Measurements from ENCODE around the gene PNMA6E.
"Not testable (repeated sequence)": the region's sequence is repeated elsewhere in the genome, so short reads cannot be mapped to it uniquely, and the experiment has no call there.

PNMA6E gene

DNA sequence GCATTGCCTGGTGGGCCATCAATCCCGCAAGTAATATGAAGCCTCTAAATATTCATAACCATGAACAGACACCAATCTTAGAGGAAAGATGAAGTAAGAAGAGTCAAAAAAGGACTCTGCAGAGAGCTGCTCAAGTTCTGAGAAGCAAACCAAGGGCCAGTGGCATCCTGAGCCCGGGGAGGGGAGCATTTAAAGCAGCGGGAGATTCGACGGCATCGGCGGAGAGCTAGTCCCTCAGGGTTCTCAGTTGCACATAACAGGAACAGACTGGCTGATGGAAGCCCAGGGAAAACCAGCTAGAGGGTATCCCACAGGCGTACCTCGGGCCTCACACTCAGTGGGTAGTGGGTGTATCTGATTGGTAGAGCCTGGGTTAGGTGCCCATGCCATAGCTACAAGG, 4.9 kb upstream of the PNMA6E start:
- H3K27me3 ChIP-seq (ENCODE audit: insufficient read depth, low read length) = peaks cover 9% of the 10 kb centered on the region
- no peak overlapping the region for H3K4me3 ChIP-seq (ENCODE audit: low read length)
- H3K27ac ChIP-seq (ENCODE audit: low read depth, low read length) = no peak overlapping the region
- 91% methylated on average over 8 of the region's 9 CpGs for WGBS
- H3K36me3 ChIP-seq (ENCODE audit: insufficient read depth, low read length) = no peaks in the 10 kb centered on the region
- H3K9me3 ChIP-seq (ENCODE audit: insufficient read depth, low read depth, low read length) = no peaks in the 10 kb centered on the region
- no peaks in the 10 kb centered on the region for H3K4me1 ChIP-seq (ENCODE audit: insufficient read depth, low read length)
- H3K9ac ChIP-seq (ENCODE audit: low read depth, low read length) = no peak overlapping the region

DNA sequence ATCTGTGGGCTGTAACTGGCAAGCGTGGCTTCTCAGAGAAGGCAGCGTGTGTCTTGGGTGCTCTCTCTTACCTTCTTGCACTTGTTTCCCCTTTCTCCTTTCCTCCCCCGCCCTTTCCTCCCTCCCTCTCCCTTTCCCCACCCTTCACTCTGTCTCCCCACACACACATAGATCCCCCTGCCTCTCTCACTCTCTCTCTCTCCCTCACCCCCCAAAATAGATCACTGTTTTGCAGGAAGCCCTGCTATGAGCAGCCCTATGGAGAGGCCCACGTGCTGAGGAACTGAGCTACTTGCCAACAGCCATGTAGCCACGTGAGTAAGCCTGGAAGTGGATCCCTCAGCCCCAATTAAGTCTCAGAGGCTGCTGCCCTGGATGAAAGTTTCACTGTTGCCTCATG, 4.3 kb upstream of the PNMA6E start:
- no peaks in the 10 kb centered on the region for H3K4me1 ChIP-seq (ENCODE audit: insufficient read depth, low read length)
- H3K27ac ChIP-seq (ENCODE audit: low read depth, low read length) = no peak overlapping the region
- H3K27me3 ChIP-seq (ENCODE audit: insufficient read depth, low read length) = peaks cover 3% of the 10 kb centered on the region
- no peak overlapping the region for H3K4me3 ChIP-seq (ENCODE audit: low read length)
- H3K9me3 ChIP-seq (ENCODE audit: insufficient read depth, low read depth, low read length) = no peaks in the 10 kb centered on the region
- H3K9ac ChIP-seq (ENCODE audit: low read depth, low read length) = no peak overlapping the region
- no peaks in the 10 kb centered on the region for H3K36me3 ChIP-seq (ENCODE audit: insufficient read depth, low read length)
- 63% methylated on average over 5 of the region's 5 CpGs for WGBS

DNA sequence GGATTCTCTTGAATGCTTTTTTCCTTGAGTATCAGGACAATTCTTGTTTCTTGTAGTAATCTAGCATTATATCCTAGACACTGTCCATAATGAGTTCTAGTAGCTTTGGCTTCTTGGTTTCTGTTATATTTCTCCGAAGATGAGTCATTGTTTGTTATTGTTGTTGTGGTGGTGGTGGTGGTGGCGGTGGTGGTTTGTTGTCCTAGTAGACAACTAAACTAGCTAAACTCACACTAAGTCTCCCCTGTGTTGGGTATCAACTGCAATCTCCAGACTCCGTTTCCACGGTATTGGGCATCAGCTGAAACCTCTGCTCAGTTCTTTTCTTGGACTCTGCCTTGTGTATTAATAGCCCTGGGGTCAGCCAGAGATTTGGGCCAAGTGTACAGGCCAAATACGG, 3.2 kb upstream of the PNMA6E start:
- H3K27ac ChIP-seq (ENCODE audit: low read depth, low read length); H3K4me1 ChIP-seq (ENCODE audit: insufficient read depth, low read length); H3K36me3 ChIP-seq (ENCODE audit: insufficient read depth, low read length); H3K4me3 ChIP-seq (ENCODE audit: low read length); H3K9ac ChIP-seq (ENCODE audit: low read depth, low read length); H3K27me3 ChIP-seq (ENCODE audit: insufficient read depth, low read length); H3K9me3 ChIP-seq (ENCODE audit: insufficient read depth, low read depth, low read length): not testable (repeated sequence)
- WGBS = 96% methylated on average over 3 of the region's 5 CpGs

DNA sequence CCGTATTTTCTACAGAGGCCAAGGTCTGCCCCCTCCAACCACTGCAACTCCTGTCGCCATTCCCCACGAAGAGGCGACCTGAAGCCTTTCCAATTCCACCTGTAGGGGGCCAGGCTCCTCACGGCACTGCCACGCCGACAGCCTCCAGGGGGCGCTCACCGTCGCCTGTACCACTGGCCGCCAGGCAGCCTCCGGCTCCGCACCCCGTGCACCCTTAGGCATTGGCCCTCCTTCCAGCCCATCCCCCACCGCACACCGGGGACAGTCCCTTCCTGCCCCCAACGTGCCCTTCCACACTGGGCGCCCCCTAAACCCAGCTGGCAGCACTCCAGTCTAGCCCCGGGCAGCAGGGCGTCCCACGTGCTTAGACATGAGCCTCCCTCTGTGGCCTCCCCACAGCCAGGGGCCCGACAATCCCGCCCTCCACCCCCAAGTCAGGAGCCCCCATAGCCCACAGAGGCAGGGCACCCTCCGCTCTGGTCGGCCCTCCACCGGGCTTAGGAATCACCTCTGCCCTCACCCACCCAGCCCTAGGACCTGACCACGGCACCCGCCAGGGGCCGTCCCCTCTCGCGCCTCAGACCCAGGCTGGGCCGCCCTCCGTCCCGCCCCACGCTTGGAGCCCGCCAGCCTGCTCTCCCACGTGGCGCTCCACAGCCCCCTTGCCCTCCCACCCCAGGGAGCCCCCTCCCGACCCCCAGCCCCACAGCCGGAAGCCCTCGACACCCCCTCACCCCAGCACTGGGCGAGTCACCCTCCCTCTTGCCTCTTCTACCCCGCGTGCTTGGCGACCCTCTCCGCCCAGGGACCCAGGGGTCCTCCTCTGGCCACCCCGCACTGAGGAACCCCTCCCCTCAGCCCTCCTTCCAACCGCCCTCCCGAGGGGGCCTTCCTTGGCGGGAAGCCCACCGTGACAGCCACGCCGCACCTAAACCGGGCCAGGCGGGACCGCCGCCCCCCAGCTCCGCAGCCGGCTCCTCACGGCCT, 711 bp downstream of the PNMA6E start:
- no peak overlapping the region for H3K9ac ChIP-seq (ENCODE audit: low read depth, low read length)
- no peak overlapping the region for H3K4me3 ChIP-seq (ENCODE audit: low read length)
- 75% methylated on average over 56 of the region's 60 CpGs for WGBS

DNA sequence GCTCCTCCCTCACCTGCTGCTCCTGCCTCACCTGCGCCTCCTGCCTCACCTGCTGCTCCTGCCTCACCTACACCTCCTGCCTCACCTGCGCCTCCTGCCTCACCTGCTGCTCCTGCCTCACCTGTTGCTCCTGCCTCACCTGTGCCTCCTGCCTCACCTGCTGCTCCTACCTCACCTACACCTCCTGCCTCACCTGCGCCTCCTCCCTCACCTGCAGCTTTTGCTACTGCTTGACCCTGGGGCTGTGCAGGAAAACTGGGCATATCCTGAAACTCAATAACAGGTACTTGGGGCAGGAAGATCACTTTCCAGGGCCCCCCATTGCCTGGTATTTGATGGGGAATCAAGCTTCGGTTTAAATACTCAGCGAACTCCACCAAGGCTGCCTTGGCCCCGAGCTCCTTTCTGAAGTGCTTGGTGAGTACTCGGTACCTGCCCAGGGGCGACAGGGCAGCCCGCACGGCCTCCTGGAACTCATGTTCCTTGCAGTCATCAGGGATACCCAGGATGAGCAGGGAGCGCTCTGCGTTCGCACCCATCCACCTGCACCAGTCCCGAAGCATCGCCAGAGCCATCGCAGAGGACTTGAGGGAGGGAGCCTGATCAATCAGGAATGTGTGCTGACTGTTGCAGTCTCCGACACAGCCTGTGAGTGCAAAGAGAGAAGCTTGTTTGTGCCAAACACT, 2.7 kb downstream of the PNMA6E start:
- no peaks in the 10 kb centered on the region for H3K36me3 ChIP-seq (ENCODE audit: insufficient read depth, low read length)
- H3K4me1 ChIP-seq (ENCODE audit: insufficient read depth, low read length) = no peaks in the 10 kb centered on the region
- WGBS = 77% methylated on average over 16 of the region's 17 CpGs
- H3K9me3 ChIP-seq (ENCODE audit: insufficient read depth, low read depth, low read length) = no peaks in the 10 kb centered on the region
- no peak overlapping the region for H3K9ac ChIP-seq (ENCODE audit: low read depth, low read length)
- H3K4me3 ChIP-seq (ENCODE audit: low read length) = no peak overlapping the region
- no peaks in the 10 kb centered on the region for H3K27me3 ChIP-seq (ENCODE audit: insufficient read depth, low read length)
- no peak overlapping the region for H3K27ac ChIP-seq (ENCODE audit: low read depth, low read length)

More for the DNA sequence above, 711 bp downstream of the PNMA6E start:
- H3K36me3 ChIP-seq (ENCODE audit: insufficient read depth, low read length) = no peaks in the 10 kb centered on the region
- no peaks in the 10 kb centered on the region for H3K27me3 ChIP-seq (ENCODE audit: insufficient read depth, low read length)
- H3K27ac ChIP-seq (ENCODE audit: low read depth, low read length) = no peak overlapping the region
- no peaks in the 10 kb centered on the region for H3K9me3 ChIP-seq (ENCODE audit: insufficient read depth, low read depth, low read length)
- no peaks in the 10 kb centered on the region for H3K4me1 ChIP-seq (ENCODE audit: insufficient read depth, low read length)

DNA sequence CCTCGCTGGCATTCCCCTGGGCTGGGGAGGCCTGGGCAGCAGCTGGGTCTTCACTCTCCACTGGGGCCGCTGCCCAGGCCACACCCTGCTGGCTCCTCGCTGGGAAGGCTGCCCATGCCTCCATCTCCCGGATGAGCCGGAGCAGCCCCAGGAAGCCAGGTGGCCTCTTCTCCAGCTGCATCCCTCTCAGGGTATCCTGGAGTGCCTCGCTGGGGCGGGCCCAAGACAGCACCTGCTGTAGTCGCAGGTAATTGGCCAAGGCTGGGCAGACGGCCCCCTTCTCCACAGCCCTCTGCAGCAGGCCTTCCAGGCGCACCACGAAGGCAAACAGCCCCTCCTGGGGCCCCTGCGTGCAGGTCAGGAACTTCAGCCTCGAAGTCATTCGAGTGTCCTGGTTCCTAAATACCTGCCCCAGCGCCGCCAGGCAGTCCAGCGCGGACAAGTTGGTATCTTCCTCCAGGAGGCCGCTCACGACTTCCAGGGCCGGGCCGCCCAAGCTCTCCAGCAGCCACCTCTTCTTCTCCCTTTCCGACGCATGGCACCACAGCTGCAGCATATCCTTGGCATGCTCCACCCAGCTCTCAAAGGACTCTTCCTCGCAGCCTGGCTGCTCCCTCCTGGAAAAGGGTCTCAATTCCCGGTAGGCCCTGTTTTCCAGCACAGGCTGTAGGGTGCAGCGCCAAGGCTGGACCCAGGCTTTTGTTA, 3.7 kb downstream of the PNMA6E start:
- Histone ChIP-seq H3K36me3 (ENCODE audit: insufficient read depth, low read length) (no peaks in the 10 kb centered on the region), H3K27me3 (ENCODE audit: insufficient read depth, low read length) (no peaks in the 10 kb centered on the region)
- 89% methylated on average over 27 of the region's 27 CpGs for WGBS

DNA sequence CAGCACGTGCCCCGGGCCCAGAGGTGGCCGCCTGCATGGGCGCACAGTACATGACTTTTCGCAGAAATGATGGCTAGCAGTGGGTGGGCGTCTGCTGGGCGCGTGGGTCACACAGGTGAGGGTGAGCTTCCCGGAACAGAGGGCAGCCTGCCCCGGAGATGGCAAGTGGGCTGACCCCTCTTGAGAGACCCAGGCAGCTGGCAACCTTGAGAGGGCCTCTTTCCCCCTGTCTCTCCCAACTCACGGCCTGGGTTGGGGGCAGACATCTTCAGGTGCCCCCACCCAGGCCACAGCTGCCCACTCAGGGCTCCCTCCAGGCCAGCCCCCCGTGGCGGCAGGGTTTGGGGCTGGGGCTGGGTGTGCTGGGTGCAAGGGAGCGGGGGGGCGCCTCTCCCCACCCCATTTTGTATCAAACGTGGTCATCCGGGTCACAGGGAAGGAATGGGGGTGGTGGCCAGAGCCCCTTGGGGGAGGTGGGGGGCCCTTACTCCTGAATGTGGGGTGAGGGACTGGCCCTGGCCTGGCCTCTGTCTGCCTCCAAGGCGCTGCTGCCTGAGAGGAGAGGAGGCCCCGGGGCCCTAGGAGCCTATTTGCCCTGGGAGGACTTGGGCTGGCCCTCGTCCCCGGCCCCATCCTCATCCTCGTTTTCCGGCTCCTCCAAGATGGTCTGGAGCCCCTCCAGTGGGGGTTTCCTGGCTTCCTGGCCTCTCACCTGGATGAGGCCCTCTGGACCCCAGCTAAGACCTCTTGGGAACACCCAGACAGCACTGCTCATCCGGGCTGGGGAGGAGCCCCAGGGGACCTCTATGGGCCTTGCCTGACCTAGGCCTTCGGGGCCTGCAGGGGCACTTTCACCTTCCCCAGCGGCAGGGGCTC, 4.6 kb downstream of the PNMA6E start:
- Histone ChIP-seq H3K4me1 (ENCODE audit: insufficient read depth, low read length) (no peaks in the 10 kb centered on the region), H3K36me3 (ENCODE audit: insufficient read depth, low read length) (no peaks in the 10 kb centered on the region), H3K27me3 (ENCODE audit: insufficient read depth, low read length) (no peaks in the 10 kb centered on the region), H3K9ac (ENCODE audit: low read depth, low read length) (no peak overlapping the region), H3K9me3 (ENCODE audit: insufficient read depth, low read depth, low read length) (no peaks in the 10 kb centered on the region), H3K4me3 (ENCODE audit: low read length) (no peak overlapping the region), H3K27ac (ENCODE audit: low read depth, low read length) (no peak overlapping the region)
- 91% methylated on average over 21 of the region's 26 CpGs for WGBS

More for the DNA sequence above, 3.7 kb downstream of the PNMA6E start:
- Histone ChIP-seq H3K27ac (ENCODE audit: low read depth, low read length) (no peak overlapping the region), H3K4me3 (ENCODE audit: low read length) (no peak overlapping the region), H3K9ac (ENCODE audit: low read depth, low read length) (no peak overlapping the region), H3K4me1 (ENCODE audit: insufficient read depth, low read length) (no peaks in the 10 kb centered on the region), H3K9me3 (ENCODE audit: insufficient read depth, low read depth, low read length) (no peaks in the 10 kb centered on the region)

DNA sequence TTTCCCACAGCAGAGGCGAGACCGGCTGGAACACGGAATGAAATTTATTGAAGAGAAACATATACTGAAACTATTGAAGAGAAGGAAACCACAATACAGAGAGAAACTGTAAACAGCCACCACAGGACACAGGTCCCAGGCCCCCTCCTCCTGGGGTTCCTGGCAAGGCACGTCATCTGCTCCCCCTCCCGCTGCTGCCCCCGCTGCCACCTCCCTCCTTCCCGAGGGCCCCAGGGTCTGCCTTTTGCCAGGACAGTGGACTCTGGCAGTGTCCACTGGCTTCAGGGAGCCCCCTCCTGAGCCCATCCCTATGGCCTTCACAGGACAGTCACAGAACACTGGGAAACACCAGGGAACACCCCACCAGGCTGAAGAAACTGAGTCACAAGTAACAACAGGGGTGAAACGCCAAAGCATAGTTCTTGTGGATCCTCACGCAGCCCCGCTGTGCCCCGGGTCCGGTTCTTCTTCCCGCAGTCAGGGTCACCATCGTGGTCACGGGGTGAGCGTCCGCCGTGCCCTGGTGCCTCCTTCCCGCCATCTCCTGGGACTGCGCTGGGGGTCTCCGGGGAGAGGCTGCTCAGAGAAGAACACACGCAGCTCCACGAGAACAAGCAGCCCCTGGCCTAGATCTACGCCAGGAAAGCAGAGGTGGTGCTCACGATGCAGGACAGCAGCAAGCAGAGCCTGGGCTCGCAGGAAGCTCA, 5.4 kb downstream of the PNMA6E start:
- Histone ChIP-seq H3K9ac (ENCODE audit: low read depth, low read length) (no peak overlapping the region), H3K4me1 (ENCODE audit: insufficient read depth, low read length) (no peaks in the 10 kb centered on the region), H3K27me3 (ENCODE audit: insufficient read depth, low read length) (no peaks in the 10 kb centered on the region), H3K4me3 (ENCODE audit: low read length) (no peak overlapping the region), H3K9me3 (ENCODE audit: insufficient read depth, low read depth, low read length) (no peaks in the 10 kb centered on the region), H3K27ac (ENCODE audit: low read depth, low read length) (no peak overlapping the region), H3K36me3 (ENCODE audit: insufficient read depth, low read length) (no peaks in the 10 kb centered on the region)
- WGBS = 89% methylated on average over 23 of the region's 26 CpGs

DNA sequence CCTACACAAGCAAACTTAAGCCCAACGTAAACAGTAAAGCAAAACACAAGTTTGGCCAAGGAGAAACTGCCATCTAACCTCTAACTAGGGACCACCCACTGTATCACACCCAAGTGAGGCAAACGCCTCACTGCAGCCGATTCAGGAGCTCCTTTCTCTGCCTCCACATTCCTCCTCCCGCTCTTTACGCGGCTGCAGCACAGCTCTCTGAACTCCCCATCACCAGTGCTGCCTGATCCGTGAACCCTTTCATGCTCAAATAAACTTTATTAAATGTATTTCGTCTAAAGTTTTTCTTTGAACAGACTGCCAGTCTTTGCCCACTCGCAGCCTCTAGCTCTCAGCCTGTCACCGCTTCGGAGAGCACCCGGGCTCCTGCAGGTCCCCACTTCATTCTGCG, 6.5 kb downstream of the PNMA6E start:
- Histone ChIP-seq H3K9ac (ENCODE audit: low read depth, low read length) (no peak overlapping the region), H3K4me3 (ENCODE audit: low read length) (no peak overlapping the region), H3K27me3 (ENCODE audit: insufficient read depth, low read length) (no peaks in the 10 kb centered on the region), H3K27ac (ENCODE audit: low read depth, low read length) (no peak overlapping the region), H3K4me1 (ENCODE audit: insufficient read depth, low read length) (no peaks in the 10 kb centered on the region), H3K9me3 (ENCODE audit: insufficient read depth, low read depth, low read length) (no peaks in the 10 kb centered on the region), H3K36me3 (ENCODE audit: insufficient read depth, low read length) (no peaks in the 10 kb centered on the region)
- WGBS = 73% methylated on average over 13 of the region's 13 CpGs

DNA sequence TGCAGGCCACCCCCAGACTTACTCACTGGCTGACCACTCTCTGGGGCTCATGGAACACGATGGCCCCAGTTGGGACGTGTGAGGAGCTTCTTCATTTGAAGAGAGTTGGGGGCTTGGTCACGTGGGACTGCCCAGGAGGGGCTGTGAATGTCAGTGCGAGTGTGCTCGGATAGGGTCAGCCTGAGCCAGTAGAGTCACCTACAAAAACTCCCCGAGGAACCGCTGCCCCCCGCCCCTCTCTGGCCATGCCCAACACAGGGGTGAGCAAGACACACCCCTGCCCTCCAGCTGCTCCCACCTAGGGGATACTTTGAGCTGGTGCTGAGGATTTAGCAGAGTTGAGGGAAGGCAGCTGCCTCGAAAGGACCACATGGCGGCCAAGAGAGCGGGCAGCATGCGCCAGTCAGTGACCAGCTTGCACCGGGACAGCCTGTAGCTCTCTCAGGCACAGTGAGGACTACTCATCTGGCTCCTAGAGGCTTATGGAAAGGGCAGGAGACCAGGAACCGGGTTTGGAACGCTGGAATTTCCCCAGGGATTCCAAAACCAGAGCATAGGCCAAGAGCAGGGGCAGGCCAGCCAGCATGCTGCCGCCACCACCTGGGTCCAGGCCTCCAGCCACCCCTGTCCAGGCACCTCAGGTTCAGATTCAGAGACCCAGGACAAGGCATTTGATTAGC, 8.4 kb downstream of the PNMA6E start:
- H3K36me3 ChIP-seq (ENCODE audit: insufficient read depth, low read length) = no peaks in the 10 kb centered on the region
- no peak overlapping the region for H3K4me3 ChIP-seq (ENCODE audit: low read length)

More for the DNA sequence above, 8.4 kb downstream of the PNMA6E start:
- H3K4me1 ChIP-seq (ENCODE audit: insufficient read depth, low read length) = no peaks in the 10 kb centered on the region
- no peak overlapping the region for H3K27ac ChIP-seq (ENCODE audit: low read depth, low read length)
- WGBS = 94% methylated on average over 16 of the region's 16 CpGs
- H3K9me3 ChIP-seq (ENCODE audit: insufficient read depth, low read depth, low read length) = no peaks in the 10 kb centered on the region
- H3K9ac ChIP-seq (ENCODE audit: low read depth, low read length) = no peak overlapping the region
- no peaks in the 10 kb centered on the region for H3K27me3 ChIP-seq (ENCODE audit: insufficient read depth, low read length)
